NCI-H526 treated with DMSO at 0.1 percent for 48 hours (cell line): ENCODE results near the gene MAML3.

ENCODE experiments used
- DNase-seq: peaks from one replicate; lab custom pipeline; 2025; lab: John Stamatoyannopoulos, UW

Gene MAML3

GRCh38 chr4:140071806-140072205 lies 82.2 kb downstream of the MAML3 start:
- no peak for DNase-seq

GRCh38 chr4:140070973-140071372 lies 83.0 kb downstream of the MAML3 start:
- DNase-seq = no peak

DNA sequence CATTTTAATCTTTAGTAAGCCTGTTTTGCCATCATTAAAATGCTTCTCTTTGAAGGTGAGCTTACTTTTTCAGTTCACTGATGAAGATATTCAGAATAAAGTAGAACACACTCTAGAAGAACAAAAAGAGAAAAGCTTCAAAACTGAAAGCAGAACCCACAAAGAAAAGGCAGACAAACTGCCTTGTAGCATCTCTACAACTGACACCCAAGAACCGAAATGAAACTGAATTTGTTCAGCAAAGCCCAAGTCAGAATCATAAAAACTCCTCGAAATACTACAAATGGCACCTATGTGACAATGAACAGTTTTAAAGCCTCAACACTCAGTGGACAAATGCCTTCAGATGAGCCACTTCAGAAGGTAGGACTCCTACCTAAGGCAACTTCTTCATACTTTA lies 83.6 kb downstream of the MAML3 start:
- no peak for DNase-seq

GRCh38 chr4:140069066-140069465 lies 84.9 kb downstream of the MAML3 start:
- no peak for DNase-seq

DNA sequence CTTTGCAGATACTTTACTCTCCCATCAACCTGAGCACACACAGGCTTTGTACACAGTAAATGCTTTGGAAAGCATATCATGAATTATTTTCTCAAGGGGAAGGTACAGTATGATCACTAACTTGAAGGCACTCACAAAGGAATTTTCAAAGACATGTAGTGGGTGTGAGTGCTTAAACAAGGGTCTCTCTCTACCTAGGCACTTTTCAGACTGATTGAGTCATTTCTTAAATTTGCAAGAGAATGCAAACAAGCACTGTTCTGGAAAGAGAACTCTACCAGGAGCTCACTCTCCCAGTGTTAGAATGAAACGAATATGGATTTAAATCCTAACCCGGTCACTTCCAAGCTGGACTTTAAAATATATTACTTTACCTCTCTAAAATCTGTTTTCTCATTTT lies 85.7 kb downstream of the MAML3 start:
- no peak for DNase-seq

DNA sequence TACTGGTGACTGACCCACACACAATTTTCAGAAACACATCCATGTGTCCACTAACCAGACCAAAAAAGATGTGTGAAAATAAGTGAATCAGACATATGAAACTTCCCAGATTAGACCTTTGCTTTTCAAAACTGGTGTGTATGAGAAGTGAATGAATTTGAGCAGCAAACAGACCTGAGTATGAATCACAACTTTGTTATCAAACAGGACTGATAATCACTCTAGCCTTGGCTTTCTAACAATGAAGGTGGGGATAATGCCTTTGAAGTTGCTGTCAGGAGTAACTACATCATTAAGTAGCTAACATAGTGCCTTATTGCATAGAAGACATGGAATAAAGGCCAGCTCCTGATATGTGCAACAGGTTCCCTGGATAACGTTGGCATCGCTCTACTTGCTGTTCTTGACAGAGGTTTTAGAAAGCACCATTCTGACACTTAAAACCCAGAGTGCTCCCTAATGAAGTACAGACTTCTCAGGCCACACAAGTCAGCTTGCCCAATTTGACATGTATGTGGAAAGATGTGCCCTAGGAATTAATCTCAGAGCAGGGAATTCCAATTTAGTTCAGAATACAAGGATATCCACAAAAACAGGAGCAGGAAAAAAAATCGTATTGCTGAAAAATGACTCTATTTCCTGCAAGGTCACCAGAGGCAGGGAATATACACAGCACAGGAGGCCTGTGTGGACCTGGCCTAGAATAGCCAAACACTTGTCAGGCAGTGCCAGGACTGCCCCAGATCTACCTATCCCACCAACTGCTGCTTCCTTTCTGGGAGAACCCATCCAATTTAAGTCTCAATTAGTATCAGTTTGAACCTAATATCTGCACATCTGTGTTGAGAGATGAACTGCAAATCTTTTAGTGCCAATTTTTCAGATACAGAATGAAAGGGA lies 87.7 kb downstream of the MAML3 start:
- DNase-seq = no peak

DNA sequence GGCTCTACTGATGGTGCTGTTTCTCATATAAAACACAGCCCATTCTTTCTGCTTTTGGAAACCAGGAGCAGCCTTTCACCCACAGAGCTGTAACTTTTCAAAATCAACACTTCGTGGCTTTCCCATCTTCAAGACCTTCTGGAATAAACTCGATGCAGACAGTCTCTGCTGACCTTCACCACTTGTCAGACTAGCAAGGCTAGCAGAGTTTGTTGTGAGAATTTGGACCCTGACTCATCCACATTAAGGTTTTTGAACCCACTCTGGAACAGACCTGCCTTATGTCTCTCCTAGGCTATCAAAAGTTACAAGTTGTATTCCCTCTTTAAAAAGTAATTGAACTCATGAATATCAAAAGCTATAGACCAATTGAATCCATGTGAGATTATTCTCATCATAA lies 88.6 kb downstream of the MAML3 start:
- DNase-seq = no peak

GRCh38 chr4:140061659-140062289 lies 92.2 kb downstream of the MAML3 start:
- DNase-seq = no peak

DNA sequence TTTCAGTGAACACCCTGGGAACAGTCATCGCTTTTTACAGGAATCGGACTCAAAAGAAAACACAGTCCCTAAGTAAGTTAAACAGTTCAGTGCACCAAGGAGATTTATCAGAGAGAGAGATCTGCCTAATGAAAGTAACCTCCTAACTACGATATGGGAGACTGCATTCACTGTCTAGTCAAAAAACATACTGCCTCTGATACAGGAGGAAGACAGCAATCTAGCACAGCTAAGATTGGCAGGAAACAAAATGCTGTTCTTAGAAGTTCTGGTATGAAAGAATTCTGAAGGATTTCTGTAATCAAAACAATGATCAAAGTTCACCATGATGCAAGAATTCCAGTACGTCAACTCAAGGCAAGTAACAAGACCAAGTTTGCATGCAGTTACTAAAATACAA lies 92.8 kb downstream of the MAML3 start:
- no peak for DNase-seq

GRCh38 chr4:140059159-140059558 lies 94.8 kb downstream of the MAML3 start:
- DNase-seq = no peak

GRCh38 chr4:140057701-140058100 lies 96.3 kb downstream of the MAML3 start:
- DNase-seq = no peak

DNA sequence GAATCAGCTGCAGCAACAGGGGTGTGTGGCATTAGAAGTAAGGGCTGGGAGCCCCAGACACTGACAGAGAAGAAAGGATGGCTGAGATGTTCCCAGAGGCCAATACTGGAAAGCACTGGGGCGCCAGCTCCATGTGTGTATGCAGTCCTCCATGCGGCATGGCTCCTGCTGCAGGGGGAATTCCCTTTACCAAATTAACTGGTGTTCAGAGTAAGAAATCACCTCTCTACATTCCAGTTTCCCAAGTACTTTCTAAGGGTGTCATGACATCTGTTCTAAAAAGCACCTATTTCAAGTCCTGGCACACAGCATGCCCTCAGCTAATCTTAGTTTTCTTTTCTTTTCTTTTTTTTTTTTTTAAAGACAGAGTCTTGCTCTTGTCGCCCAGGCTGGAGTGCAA lies 98.0 kb downstream of the MAML3 start:
- no peak for DNase-seq

DNA sequence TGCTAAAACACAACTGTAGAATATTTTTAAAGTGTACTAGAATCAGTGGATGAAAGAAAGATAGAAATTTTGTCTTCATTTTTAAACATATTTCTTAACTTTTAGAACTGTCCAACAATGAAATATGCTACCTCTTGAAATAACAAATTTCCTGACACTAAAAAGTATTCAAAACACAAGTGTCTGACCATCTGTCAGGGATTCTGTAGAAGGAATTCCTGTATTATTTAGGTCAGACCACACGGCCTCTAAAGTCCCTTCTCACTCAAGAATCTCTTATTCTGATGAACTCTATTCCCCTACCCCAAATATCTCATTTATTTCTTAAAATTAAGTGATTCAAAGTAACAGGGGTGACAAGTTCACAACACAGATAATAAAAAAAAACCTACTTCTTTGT lies 99.1 kb downstream of the MAML3 start:
- DNase-seq = no peak

GRCh38 chr4:140053185-140053584 lies 100.8 kb downstream of the MAML3 start:
- DNase-seq = no peak

DNA sequence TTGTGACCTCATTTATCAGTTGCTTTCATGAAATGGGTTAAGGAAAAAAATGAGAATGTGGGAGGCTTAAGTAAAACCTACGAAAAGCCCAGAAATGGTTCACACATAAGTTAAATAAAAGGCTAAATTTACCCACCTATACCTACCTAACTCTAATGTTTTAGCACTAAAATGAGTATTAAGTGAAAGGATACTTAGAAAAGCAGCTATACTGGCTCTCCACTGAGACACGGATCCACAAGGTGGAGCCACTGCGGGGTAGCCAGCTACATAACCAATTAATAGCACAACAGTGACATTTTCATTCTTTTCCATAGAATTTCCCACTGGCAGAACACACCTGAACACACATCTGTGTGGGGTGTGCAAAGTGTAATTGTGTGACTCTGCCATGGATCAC lies 101.9 kb downstream of the MAML3 start:
- no peak for DNase-seq

DNA sequence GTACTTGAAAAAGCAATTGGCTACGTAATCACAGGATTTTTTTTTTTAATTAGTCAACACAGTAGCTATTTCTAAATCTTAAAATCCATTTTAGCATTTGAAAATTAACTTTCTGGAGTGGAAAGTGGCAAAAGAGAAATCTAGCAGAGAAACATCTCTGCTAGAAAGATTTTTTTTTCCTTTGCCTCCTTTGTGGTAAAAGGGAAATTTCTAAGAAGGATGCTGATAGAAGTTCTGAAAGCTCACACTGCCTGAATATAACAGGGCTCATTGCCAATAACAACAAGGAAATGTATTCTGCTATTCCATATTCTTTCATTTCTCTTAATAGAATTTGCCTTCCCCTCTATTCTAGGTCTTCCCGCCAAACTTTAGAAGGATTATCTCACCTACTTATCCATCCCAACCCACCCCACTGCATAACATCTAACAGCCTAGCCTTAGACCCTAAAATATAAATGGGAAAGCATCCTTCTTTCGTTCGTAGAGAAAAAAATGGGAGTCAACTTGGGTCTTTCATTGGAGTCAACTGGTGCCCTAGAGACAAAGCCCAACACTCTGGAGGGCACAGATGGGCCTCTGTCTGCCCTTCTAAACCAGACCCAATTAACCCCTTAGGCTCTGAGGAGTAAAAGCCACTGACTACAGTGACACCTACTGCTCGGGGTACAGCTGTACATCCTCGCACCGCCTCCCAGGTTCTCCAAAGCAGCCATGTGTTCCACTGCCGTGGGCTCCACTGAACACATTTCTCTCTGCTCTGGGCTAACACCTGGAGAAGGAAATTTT lies 103.9 kb downstream of the MAML3 start:
- DNase-seq = peak; percentile 38

- DNase-seq = peak; percentile 79
Measured at GRCh38 chr4:140049024-140049848, 104.7 kb downstream of the MAML3 start.

DNA sequence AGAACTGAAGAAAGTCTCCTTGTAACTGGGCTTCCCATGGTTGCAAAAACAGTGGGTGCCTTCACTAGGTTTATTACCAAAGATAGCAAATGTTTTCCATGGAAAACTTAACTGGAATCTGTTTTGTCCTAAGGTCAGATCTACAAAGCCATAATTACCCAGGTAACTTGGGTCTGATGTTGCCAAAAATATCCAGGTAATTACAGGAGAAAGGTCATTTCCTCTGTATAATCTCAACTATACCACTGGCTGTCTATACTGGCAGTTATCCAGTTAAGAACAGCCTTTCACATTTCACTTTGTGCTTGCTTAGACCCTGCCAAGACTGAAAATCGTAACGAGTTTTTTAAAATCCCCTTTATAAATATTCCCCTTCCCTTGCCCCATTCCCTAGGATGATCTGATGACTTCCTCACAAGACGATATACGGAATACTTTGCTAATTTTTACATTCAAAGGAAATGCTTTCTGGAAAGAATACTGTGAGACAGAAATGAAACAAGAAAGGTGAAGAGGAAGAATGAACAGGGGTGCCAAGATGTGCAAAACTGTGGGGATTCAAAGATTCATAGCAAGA lies 105.5 kb downstream of the MAML3 start:
- no peak for DNase-seq

- DNase-seq = no peak
Measured at GRCh38 chr4:140047786-140048185, 106.2 kb downstream of the MAML3 start.

GRCh38 chr4:140047017-140047640 lies 106.9 kb downstream of the MAML3 start:
- no peak for DNase-seq

- no peak for DNase-seq
Measured at GRCh38 chr4:140046543-140046942, 107.4 kb downstream of the MAML3 start.
